Measurements from ENCODE around the gene TERF2IP. TPM values are rescaled to one million over a fixed set of nuclear protein-coding genes. Genes with fewer than 3 reads are reported as not detected.

Gene TERF2IP, protein sequence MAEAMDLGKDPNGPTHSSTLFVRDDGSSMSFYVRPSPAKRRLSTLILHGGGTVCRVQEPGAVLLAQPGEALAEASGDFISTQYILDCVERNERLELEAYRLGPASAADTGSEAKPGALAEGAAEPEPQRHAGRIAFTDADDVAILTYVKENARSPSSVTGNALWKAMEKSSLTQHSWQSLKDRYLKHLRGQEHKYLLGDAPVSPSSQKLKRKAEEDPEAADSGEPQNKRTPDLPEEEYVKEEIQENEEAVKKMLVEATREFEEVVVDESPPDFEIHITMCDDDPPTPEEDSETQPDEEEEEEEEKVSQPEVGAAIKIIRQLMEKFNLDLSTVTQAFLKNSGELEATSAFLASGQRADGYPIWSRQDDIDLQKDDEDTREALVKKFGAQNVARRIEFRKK
- 56.8 and 59.9 TPM in 2 replicates for total RNA-seq

GRCh38 chr16:75647492-75648264, at the start of gene TERF2IP, which contains the start of gene KARS1:
Gene TERF2IP, plus strand, starts transcription at chr16:75647773. Its CDS starts 110 bp downstream, at chr16:75647883.
Gene KARS1, minus strand, starts transcription at chr16:75647665. Its CDS starts 26 bp downstream, at chr16:75647639.
- Histone ChIP-seq H3K27me3 (ENCODE audit: control insufficient read depth, insufficient read depth, low read length) (no peaks in the 10 kb centered on the region), H3K36me3 (ENCODE audit: control insufficient read depth, insufficient read depth, low read length) (no peaks in the 10 kb centered on the region), H3K4me3 (ENCODE audit: low read depth, low read length) (peak within 1 kb of the TSS; percentile 96)
- TF ChIP-seq, protein P1, sequence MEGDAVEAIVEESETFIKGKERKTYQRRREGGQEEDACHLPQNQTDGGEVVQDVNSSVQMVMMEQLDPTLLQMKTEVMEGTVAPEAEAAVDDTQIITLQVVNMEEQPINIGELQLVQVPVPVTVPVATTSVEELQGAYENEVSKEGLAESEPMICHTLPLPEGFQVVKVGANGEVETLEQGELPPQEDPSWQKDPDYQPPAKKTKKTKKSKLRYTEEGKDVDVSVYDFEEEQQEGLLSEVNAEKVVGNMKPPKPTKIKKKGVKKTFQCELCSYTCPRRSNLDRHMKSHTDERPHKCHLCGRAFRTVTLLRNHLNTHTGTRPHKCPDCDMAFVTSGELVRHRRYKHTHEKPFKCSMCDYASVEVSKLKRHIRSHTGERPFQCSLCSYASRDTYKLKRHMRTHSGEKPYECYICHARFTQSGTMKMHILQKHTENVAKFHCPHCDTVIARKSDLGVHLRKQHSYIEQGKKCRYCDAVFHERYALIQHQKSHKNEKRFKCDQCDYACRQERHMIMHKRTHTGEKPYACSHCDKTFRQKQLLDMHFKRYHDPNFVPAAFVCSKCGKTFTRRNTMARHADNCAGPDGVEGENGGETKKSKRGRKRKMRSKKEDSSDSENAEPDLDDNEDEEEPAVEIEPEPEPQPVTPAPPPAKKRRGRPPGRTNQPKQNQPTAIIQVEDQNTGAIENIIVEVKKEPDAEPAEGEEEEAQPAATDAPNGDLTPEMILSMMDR (IDR thresholded peaks at IDR 0.05; ENCODE audit: insufficient read depth, low read length, poor library complexity, severe bottlenecking): no peak
- peak; percentile 73 for DNase-seq (ENCODE audit: low read depth)

GRCh38 chr16:75599452-75600277, 47.9 kb upstream of the TERF2IP start:
- H3K36me3 ChIP-seq (ENCODE audit: control insufficient read depth, insufficient read depth, low read length): peaks cover 2% of the 10 kb centered on the region
- TF ChIP-seq, protein P1 (IDR thresholded peaks at IDR 0.05; ENCODE audit: insufficient read depth, low read length, poor library complexity, severe bottlenecking): no peak
- no peak for DNase-seq (ENCODE audit: low read depth)
- H3K27me3 ChIP-seq (ENCODE audit: control insufficient read depth, insufficient read depth, low read length): no peaks in the 10 kb centered on the region
- no peak overlapping the region for H3K4me3 ChIP-seq (ENCODE audit: low read depth, low read length)

- Histone ChIP-seq H3K36me3 (ENCODE audit: control insufficient read depth, insufficient read depth, low read length) (peaks cover 2% of the 10 kb centered on the region), H3K4me3 (ENCODE audit: low read depth, low read length) (no peak overlapping the region), H3K27me3 (ENCODE audit: control insufficient read depth, insufficient read depth, low read length) (no peaks in the 10 kb centered on the region)
- DNase-seq (ENCODE audit: low read depth): no peak
- TF ChIP-seq, protein P1 (IDR thresholded peaks at IDR 0.05; ENCODE audit: insufficient read depth, low read length, poor library complexity, severe bottlenecking): no peak
These were observed 44.3 kb upstream of the TERF2IP start for GRCh38 chr16:75603241-75603640.

DNA sequence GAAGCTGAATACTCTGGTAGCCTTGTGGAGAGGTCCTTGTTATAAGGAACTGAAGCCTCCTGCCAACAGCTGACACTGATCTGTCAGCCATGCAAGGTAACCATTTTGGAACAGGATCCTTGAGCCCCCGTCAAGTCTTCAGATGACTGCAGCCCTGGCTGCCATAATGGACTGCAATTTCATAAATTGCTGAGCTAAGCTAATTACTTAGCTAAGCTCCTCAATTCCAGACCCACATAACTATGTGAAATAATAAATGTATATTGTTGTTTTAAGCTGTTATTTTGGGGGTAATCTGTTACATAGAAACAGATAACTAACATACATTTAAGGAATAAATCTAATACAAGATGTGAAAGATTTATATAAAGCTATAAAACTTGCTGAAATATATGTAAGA, 41.1 kb upstream of the TERF2IP start:
- no peaks in the 10 kb centered on the region for H3K27me3 ChIP-seq (ENCODE audit: control insufficient read depth, insufficient read depth, low read length)
- peaks cover 2% of the 10 kb centered on the region for H3K36me3 ChIP-seq (ENCODE audit: control insufficient read depth, insufficient read depth, low read length)
- TF ChIP-seq, protein P1 (IDR thresholded peaks at IDR 0.05; ENCODE audit: insufficient read depth, low read length, poor library complexity, severe bottlenecking): no peak
- DNase-seq (ENCODE audit: low read depth): no peak
- no peak overlapping the region for H3K4me3 ChIP-seq (ENCODE audit: low read depth, low read length)

- no peaks in the 10 kb centered on the region for H3K27me3 ChIP-seq (ENCODE audit: control insufficient read depth, insufficient read depth, low read length)
- peaks cover 1% of the 10 kb centered on the region for H3K36me3 ChIP-seq (ENCODE audit: control insufficient read depth, insufficient read depth, low read length)
- no peak for DNase-seq (ENCODE audit: low read depth)
- TF ChIP-seq, protein P1 (IDR thresholded peaks at IDR 0.05; ENCODE audit: insufficient read depth, low read length, poor library complexity, severe bottlenecking): no peak
- no peak overlapping the region for H3K4me3 ChIP-seq (ENCODE audit: low read depth, low read length)
These were observed 33.3 kb upstream of the TERF2IP start for GRCh38 chr16:75614066-75614897.

Data from kidney epithelial cell (primary cell).